GM21526 (cell line): ENCODE data around the gene HENMT1.

ENCODE experiments used
- ATAC-seq: cut with Tn5 transposase; IDR thresholded peaks from one replicate; pipeline ENCODE4 v1.9.1; 2021; ENCODE audit warnings: moderate library complexity; ENCODE audit not compliant: unreplicated experiment, low FRiP score

Gene HENMT1

DNA sequence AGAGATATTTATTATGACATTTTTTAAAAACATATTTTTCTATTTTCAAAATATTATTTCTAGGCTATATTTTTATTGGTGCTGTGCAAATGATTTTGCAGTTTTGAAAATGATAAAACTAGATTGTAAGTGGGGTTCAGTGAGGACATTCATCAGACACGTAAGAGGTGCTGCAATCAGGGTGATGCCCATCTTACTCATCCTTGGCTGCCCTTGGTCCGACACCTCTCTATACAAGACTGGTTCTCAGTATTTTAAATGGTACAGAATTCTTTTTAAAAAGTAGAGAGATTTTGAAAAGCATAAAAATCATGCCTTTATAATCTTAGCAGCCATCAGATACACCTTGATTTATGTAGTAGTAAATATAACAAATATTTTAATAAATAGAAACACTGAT lies 24.0 kb downstream of the HENMT1 start:
- ATAC-seq = no peak

GRCh38 chr1:108634521-108634920 lies 26.4 kb downstream of the HENMT1 start:
- no peak for ATAC-seq

DNA sequence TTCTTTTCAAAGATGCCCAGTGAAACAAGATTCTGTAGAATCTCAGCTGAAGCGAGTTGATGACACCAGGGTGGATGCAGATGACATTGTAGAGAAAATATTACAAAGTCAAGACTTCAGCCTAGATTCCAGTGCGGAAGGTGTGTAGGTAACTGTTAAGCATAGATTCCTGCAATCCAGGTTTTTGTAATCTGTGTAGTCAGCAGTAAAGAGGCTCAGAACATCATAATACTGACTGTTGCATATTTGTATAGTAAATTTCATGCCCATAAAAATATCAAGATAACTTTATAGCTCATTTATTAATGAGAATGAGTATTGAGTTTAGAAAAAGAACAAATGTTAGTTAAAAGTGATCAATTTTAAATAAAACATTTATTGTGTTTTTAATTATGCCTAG lies 32.2 kb downstream of the HENMT1 start:
- no peak for ATAC-seq

- ATAC-seq = no peak
Measured at GRCh38 chr1:108627951-108628350, 32.9 kb downstream of the HENMT1 start.

- no peak for ATAC-seq
Measured at GRCh38 chr1:108627256-108627655, 33.6 kb downstream of the HENMT1 start.

DNA sequence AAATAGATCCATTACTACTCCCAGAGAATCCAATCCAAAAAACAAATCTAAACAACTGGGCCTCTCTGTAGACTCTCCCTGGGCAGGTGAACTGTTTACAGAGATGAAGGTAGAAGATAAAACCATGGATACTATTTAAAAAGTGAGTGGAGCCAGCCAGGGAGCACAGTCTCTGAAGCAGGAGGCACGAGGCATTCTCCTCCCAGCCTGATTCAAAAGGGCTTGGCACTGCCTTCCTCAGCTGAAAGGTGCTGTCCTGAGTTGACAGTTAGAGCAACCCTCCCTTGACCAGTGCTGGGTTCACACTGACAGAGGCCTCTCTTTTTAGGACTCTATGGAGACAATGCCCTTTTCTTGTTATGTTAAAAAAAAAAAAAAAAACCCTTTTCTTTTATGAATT lies 36.8 kb downstream of the HENMT1 start:
- ATAC-seq = no peak

- no peak for ATAC-seq
Measured at GRCh38 chr1:108617724-108618056, 43.2 kb downstream of the HENMT1 start.

DNA sequence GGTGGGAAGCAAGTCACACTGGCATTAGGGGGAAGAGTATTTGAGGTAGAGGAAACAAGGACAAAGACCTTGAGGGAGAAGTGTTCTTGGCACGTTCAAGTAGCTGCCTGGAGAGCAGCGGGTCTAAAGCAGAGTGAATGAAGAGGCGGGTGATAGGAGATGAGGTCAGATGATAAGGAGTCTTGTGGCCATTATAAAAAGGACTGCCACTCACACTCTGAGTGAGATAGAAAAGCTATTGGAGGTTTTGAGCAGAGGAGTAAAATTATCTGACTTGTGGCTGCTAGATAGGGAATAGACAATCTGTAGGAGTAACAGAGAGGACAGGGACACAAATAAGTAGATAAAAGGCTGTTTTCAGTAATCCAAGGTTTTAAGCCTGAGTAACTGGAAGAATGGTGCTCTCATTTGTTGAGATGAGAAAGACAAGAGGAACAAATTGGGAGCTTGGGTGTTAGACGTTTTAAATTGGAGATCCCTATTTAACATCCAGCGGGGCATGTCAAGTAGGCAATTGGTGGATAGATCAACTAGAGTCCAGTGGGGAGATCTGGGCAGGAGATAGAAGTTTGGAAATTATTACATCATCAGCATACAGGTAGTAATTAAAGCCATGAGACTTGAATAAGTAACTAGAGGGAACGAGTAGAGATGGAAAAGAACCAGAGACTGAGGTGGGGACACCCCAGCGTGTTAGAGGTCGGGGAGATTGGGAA lies 43.7 kb downstream of the HENMT1 start:
- no peak for ATAC-seq

- ATAC-seq = no peak
Measured at GRCh38 chr1:108615544-108615943, 45.3 kb downstream of the HENMT1 start.

- ATAC-seq = no peak
Measured at GRCh38 chr1:108612496-108612895, 48.4 kb downstream of the HENMT1 start.

DNA sequence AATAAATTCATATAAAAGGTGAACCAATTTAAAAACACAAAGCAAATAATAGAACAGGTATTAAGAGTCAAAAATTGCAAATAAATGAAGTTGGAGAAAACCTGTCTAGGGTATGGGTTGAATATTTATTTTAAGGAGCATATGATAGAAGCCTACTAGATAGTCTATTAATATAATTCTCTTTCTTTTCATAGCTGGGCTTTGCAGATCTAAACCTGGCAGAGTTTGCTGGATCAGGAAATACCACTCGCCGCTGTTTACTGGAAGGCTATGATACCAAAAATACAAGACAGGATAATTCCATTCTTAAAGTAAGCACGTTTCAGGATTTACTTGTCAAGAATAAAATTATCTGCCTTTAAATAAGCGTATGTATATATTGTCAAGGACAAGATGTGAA lies 48.9 kb downstream of the HENMT1 start:
- ATAC-seq = no peak

- ATAC-seq = no peak
Measured at GRCh38 chr1:108610073-108610472, 50.8 kb downstream of the HENMT1 start.

- no peak for ATAC-seq
Measured at GRCh38 chr1:108609483-108610049, 51.3 kb downstream of the HENMT1 start.

DNA sequence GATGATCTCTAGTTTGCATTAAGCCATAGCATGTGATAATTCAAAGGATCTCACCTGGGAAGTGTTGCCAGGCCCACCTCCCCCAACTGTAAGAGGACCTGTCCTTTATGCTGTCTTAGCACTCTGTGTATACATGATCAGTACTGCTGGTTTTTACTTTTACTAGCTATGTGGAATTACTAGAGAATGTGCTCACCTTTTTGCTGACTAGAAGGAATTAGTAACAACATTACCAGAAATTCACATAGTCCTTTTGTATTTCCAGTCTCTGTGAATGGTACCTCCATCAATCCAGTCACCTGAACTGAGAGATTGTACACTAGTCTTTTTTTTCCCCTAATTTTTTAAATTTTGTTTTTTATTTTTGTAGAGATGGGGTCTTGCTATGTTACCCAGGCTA lies 54.4 kb downstream of the HENMT1 start:
- no peak for ATAC-seq

DNA sequence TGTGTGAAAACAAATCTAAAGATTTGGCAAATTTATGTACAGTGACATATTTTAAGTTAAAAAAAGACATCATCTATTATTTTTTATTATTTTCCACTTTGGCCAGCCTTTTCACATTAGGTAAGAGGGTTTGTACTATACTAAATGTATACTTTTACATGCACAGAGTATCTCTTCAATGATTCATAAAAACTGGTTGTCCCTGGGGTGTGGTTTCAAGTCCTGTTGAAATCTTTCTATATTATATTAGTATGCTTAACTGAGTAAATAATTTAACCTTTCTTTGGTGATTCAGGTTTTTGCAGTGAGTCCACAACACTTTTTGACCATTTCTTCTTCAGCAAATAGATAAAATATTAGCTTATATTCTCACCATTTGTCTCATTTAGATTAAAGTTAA lies 55.3 kb downstream of the HENMT1 start:
- ATAC-seq = no peak

DNA sequence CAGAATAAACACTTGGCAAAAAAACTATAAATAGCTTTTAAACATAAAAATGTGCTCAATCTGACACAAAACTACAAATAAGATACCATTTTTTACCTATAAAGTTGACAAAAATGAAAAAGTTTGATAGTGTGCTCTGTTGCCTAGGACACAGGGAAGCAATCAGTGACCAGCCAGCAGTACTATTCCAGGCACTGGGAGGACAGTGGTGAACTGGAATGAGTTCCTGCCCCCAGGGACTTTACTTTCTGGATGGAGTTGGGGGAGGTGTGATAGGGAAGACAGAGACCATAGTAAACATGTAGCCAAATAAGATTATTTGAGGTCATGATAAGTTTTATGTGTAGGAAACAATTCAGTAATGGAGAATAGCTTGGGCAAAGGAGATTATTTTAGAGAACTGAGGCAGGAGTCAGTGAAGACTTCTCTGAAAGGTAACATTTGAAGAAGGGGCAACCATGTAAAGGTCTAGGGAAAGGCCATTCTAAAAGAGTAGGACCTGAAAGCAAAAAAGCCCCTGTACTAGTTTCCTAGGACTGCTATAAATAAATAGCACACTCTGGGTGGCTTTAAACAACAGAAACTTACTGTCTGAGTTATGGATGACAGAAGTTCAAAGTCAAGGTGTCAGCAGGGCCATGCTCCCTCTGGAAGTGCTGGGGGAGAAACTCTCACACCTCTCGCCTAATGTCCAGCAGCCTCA lies 59.0 kb downstream of the HENMT1 start:
- ATAC-seq = no peak

GRCh38 chr1:108600504-108600903 lies 60.4 kb downstream of the HENMT1 start:
- no peak for ATAC-seq

DNA sequence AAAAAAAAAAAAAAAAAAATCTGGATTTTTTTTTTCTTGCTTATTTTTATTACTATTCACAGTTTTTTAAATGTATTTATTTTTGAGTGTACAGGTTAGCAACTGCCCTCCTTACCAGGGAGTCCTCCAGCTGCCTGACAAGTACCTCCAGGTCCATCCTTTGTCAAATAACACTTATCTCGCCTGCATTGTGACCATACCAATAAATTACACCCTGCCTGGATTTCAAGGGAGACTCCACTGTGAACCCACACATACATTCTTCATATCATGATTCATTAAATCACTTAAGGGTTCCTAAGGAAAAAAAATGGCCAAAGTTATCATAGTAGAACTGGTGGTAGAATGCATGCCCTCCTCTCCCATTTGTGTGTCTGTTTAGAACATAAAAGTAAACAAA lies 62.6 kb downstream of the HENMT1 start:
- no peak for ATAC-seq
